ENCODE data around the gene GPR84.

DNA sequence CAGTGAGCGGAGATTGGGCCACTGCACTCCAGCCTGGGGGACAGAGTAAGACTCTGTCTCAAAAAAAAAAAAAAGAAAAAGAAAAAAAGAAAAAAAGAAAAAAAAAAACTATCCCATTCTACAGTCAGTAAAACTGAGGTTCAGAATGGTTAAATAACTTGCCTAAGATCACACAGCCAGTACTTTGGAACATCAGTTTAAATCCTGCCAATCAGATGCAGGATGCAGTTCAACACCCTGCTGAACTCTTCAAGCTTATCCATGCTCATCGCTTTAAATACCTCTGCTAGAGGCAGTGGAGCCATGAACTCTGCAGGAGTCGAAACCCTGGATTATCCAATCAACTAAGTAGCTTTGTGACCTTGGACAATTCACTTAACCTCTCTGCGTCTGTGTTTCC, 16.9 kb upstream of the GPR84 start:
- TF ChIP-seq POLR2A (IDR thresholded peaks at IDR 0.05) (no peak), POLR2AphosphoS5 (IDR thresholded peaks at IDR 0.05) (no peak), EP300 (IDR thresholded peaks at IDR 0.05; ENCODE audit: low read depth) (no peak)
- TF ChIP-seq, protein P1, sequence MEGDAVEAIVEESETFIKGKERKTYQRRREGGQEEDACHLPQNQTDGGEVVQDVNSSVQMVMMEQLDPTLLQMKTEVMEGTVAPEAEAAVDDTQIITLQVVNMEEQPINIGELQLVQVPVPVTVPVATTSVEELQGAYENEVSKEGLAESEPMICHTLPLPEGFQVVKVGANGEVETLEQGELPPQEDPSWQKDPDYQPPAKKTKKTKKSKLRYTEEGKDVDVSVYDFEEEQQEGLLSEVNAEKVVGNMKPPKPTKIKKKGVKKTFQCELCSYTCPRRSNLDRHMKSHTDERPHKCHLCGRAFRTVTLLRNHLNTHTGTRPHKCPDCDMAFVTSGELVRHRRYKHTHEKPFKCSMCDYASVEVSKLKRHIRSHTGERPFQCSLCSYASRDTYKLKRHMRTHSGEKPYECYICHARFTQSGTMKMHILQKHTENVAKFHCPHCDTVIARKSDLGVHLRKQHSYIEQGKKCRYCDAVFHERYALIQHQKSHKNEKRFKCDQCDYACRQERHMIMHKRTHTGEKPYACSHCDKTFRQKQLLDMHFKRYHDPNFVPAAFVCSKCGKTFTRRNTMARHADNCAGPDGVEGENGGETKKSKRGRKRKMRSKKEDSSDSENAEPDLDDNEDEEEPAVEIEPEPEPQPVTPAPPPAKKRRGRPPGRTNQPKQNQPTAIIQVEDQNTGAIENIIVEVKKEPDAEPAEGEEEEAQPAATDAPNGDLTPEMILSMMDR (IDR thresholded peaks at IDR 0.05) = no peak

All from transverse colon (tissue), 4 donors.